H9 (cell line): ENCODE results near the gene CCT3. TPM values are rescaled to one million over a fixed set of nuclear protein-coding genes. Genes with fewer than 3 reads are reported as not detected.
A peak's percentile ranks its signal among the peaks of the same experiment; 100 is the strongest.
"Not testable (repeated sequence)": the region's sequence is repeated elsewhere in the genome, so short reads cannot be mapped to it uniquely, and the experiment has no call there.

ENCODE experiments used
- DNase-seq: peaks from one replicate; pipeline ENCODE4 v3.0.0-alpha.2; 2017
- H2AFZ ChIP-seq: one replicate; pipeline ENCODE4 v1.6.1; 2013; ENCODE audit warnings: mild to moderate bottlenecking, low read length, control low read depth, moderate library complexity
- H2AK5ac ChIP-seq: 2 replicates; pipeline ENCODE4 v1.6.1; 2013; ENCODE audit warnings: low read length, control low read depth, mixed read lengths; ENCODE audit not compliant: insufficient read length
- H2BK120ac ChIP-seq: one replicate; pipeline ENCODE4 v1.6.1; 2013; ENCODE audit warnings: low read depth, mild to moderate bottlenecking, low read length, control low read depth, inconsistent platforms; ENCODE audit not compliant: poor library complexity, severe bottlenecking
- H2BK12ac ChIP-seq: 2 replicates; pipeline ENCODE4 v1.6.1; 2013; ENCODE audit warnings: low read length, control low read depth, mixed read lengths, low read depth; ENCODE audit not compliant: insufficient read length
- H2BK15ac ChIP-seq: 2 replicates; pipeline ENCODE4 v1.6.1; 2013; ENCODE audit warnings: low read depth, low read length, control low read depth
- H2BK20ac ChIP-seq: one replicate; pipeline ENCODE4 v1.6.1; 2013; ENCODE audit warnings: low read depth, mild to moderate bottlenecking, low read length, control low read depth, inconsistent platforms; ENCODE audit not compliant: poor library complexity, severe bottlenecking
- H2BK5ac ChIP-seq: 2 replicates; pipeline ENCODE4 v1.6.1; 2013; ENCODE audit warnings: low read length, control low read depth, mixed read lengths; ENCODE audit not compliant: insufficient read length
- H3K14ac ChIP-seq: 2 replicates; pipeline ENCODE4 v1.6.1; 2013; ENCODE audit warnings: low read length, control low read depth; ENCODE audit not compliant: insufficient read depth
- H3K18ac ChIP-seq: 2 replicates; pipeline ENCODE4 v1.6.1; 2013; ENCODE audit warnings: low read depth, mild to moderate bottlenecking, mixed read lengths, low read length, control low read depth; ENCODE audit not compliant: insufficient read length
- H3K23ac ChIP-seq: 2 replicates; pipeline ENCODE4 v1.6.1; 2013; ENCODE audit warnings: low read length, control low read depth, mixed read lengths, low read depth; ENCODE audit not compliant: insufficient read length
- H3K23me2 ChIP-seq: 2 replicates; pipeline ENCODE4 v1.6.1; 2013; ENCODE audit warnings: low read depth, mild to moderate bottlenecking, mixed read lengths, low read length, control low read depth; ENCODE audit not compliant: insufficient read length, poor library complexity, severe bottlenecking
- H3K27ac ChIP-seq: 2 replicates; pipeline ENCODE4 v1.5.1; 2013; ENCODE audit warnings: low read length, control low read depth, mixed read lengths, low read depth; ENCODE audit not compliant: insufficient read length
- H3K27me3 ChIP-seq: 2 replicates; pipeline ENCODE4 v1.6.1; 2013; ENCODE audit warnings: low read length, control low read depth, inconsistent platforms; ENCODE audit not compliant: insufficient read depth
- H3K4ac ChIP-seq: 2 replicates; pipeline ENCODE4 v1.6.1; 2013; ENCODE audit warnings: low read depth, mild to moderate bottlenecking, control low read depth, inconsistent platforms, low read length, moderate library complexity
- H3K4me1 ChIP-seq: 2 replicates; pipeline ENCODE4 v1.6.1; 2013; ENCODE audit warnings: low read length, control low read depth, inconsistent platforms; ENCODE audit not compliant: insufficient read depth
- H3K4me2 ChIP-seq: 2 replicates; pipeline ENCODE4 v1.6.1; 2013; ENCODE audit warnings: low read length, control low read depth, mixed read lengths; ENCODE audit not compliant: insufficient read length, insufficient read depth
- H3K56ac ChIP-seq: 2 replicates; pipeline ENCODE4 v1.6.1; 2013; ENCODE audit warnings: low read depth, mild to moderate bottlenecking, mixed read lengths, low read length, control low read depth; ENCODE audit not compliant: insufficient read length
- H3K79me1 ChIP-seq: 2 replicates; pipeline ENCODE4 v1.6.1; 2013; ENCODE audit warnings: low read depth, mild to moderate bottlenecking, moderate library complexity, low read length, control low read depth, inconsistent platforms; ENCODE audit not compliant: insufficient read depth, poor library complexity, severe bottlenecking
- H3K79me2 ChIP-seq: 2 replicates; pipeline ENCODE4 v1.6.1; 2013; ENCODE audit warnings: low read length, control low read depth, inconsistent platforms; ENCODE audit not compliant: insufficient read depth
- H3K9ac ChIP-seq: 2 replicates; pipeline ENCODE4 v1.6.1; 2013; ENCODE audit warnings: low read length, control low read depth, mixed read lengths; ENCODE audit not compliant: insufficient read length; ENCODE audit errors: extremely low read depth
- H3K9me3 ChIP-seq: one replicate; pipeline ENCODE4 v1.6.1; 2013; ENCODE audit warnings: low read depth, low read length, inconsistent platforms; ENCODE audit not compliant: control insufficient read depth
- H3T11ph ChIP-seq: one replicate; pipeline ENCODE4 v1.6.1; 2013; ENCODE audit warnings: mild to moderate bottlenecking, low read length, control low read depth, inconsistent platforms
- H4K20me1 ChIP-seq: one replicate; pipeline ENCODE4 v1.6.1; 2013; ENCODE audit not compliant: control insufficient read depth, insufficient read length, insufficient read depth
- H4K5ac ChIP-seq: 2 replicates; pipeline ENCODE4 v1.6.1; 2013; ENCODE audit warnings: low read depth, mild to moderate bottlenecking, mixed read lengths, low read length, control low read depth; ENCODE audit not compliant: insufficient read length
- H4K8ac ChIP-seq: replicated peaks from 2 replicates; pipeline ENCODE4 v1.6.1; 2013; ENCODE audit warnings: low read length, control low read depth, mixed read lengths, low read depth; ENCODE audit not compliant: insufficient read length
- H4K91ac ChIP-seq: 2 replicates; pipeline ENCODE4 v1.6.1; 2013; ENCODE audit warnings: low read depth, mild to moderate bottlenecking, moderate library complexity, mixed read lengths, low read length, control low read depth; ENCODE audit not compliant: insufficient read length
- H3K27ac Mint-ChIP-seq, 3 experiments: 2 replicates in 2 of 3; 3 replicates in 1 of 3; pipeline ENCODE4 v1.8.0; 2020 to 2021; ENCODE audit warnings: mixed read lengths in 3 of 3, mild to moderate bottlenecking in 1 of 3, moderate library complexity in 1 of 3
- H3K27me3 Mint-ChIP-seq: 2 replicates; pipeline ENCODE4 v1.8.0; 2021; ENCODE audit warnings: low read depth, mild to moderate bottlenecking, moderate library complexity, mixed read lengths
- H3K36me3 Mint-ChIP-seq, 3 experiments: 2 replicates in 2 of 3; 3 replicates in 1 of 3; pipeline ENCODE4 v1.8.0; 2020 to 2021; ENCODE audit warnings: low read depth in 3 of 3, mixed read lengths in 3 of 3; ENCODE audit not compliant: insufficient read depth in 1 of 3
- H3K4me1 Mint-ChIP-seq, 2 experiments: 2 replicates each; pipeline ENCODE4 v1.8.0; 2020; ENCODE audit warnings: mixed read lengths in 2 of 2
- H3K4me3 Mint-ChIP-seq, 2 experiments: 2 replicates in 1 of 2; 3 replicates in 1 of 2; pipeline ENCODE4 v1.8.0; 2020 to 2021; ENCODE audit warnings: mild to moderate bottlenecking in 2 of 2, mixed read lengths in 2 of 2, moderate library complexity in 1 of 2
- H3K9me3 Mint-ChIP-seq, 2 experiments: 2 replicates in 1 of 2; 3 replicates in 1 of 2; pipeline ENCODE4 v1.8.0; 2020; ENCODE audit warnings: mild to moderate bottlenecking in 2 of 2, mixed read lengths in 2 of 2, moderate library complexity in 1 of 2
- CTCF ChIP-seq: fragments of 200-600 bp; sonication (generic); conservative IDR thresholded peaks from 3 replicates; pipeline ENCODE4 v1.8.0; 2021; ENCODE audit warnings: antibody characterized with exemption, mild to moderate bottlenecking
- WGBS: extraction: QIAGEN DNeasy Blood & Tissue Kit; methylation state at CpG from one replicate; pipeline ENCODE4 v1.1.7; 2013; ENCODE audit warnings: missing lambda C conversion rate, low lambda C conversion rate, mixed read lengths; ENCODE audit not compliant: insufficient read length; ENCODE audit errors: extremely low coverage; 5-methylcytosine and 5-hydroxymethylcytosine counted together
- total RNA-seq: library from RNA; stranded (reverse); gene quantifications from 2 replicates; pipeline ENCODE4 v1.2.1, GENCODE V29; 2021

The CCT3 gene
- total RNA-seq, 1 experiment from 2014 or later = 524 TPM

DNA sequence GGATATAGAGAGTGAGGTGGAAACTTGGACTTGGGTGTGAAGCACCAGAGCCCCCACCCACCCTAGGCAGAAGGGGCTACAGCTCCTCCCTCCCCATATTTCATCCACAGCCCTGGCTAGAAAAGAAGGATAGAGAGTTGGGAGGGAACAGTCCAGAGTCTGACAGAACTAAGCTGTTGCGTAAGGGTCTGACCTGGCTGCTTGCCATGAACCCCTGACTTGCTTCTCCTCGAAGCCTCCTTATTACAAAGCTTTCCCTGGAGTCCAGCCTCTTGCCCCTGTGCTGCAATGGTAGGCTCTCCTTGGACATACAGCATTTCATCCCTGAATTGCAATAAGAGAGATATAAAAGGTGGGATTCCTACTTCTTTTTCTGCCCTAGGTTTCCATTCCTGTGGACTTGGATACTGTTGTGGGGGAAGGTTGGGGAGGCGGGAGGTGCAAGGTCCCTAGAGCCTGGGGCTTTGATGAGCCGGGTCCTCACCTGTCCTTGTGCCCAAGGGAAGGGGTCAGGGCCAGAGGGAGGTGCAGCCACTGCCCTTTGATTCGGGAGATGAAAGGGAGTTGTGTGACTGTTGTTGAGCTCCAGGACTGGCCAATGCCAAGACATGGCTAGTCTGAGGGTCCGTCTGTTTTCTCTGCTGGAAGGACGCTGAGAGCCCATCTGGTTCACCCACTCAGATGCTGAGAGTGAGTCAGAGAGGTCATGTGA is 33.6 kb upstream of the CCT3 start:
- no peak overlapping the region for H3K23ac ChIP-seq

GRCh38 chr1:156369685-156370286 is 31.7 kb upstream of the CCT3 start:
- H3K4me1 ChIP-seq, H2BK20ac ChIP-seq, H3K79me1 ChIP-seq, H4K91ac ChIP-seq, DNase-seq, H3T11ph ChIP-seq, H3K27me3 ChIP-seq, H3K79me2 ChIP-seq, H4K8ac ChIP-seq, H3K23me2 ChIP-seq, H3K56ac ChIP-seq, H2BK15ac ChIP-seq, H3K4ac ChIP-seq, H3K36me3 Mint-ChIP-seq, H3K27ac Mint-ChIP-seq, H3K27ac ChIP-seq, H2BK120ac ChIP-seq, H2AFZ ChIP-seq, H3K18ac ChIP-seq, H4K20me1 ChIP-seq, H2AK5ac ChIP-seq, H3K9me3 Mint-ChIP-seq, H3K14ac ChIP-seq, H4K5ac ChIP-seq, H2BK12ac ChIP-seq, H3K9me3 ChIP-seq, H2BK5ac ChIP-seq, H3K23ac ChIP-seq: not testable (repeated sequence)
- Histone ChIP-seq H3K9ac (peak overlapping the region; percentile 9), H3K4me2 (peak overlapping the region; percentile 30)
- Mint-ChIP-seq H3K4me3 (peak overlapping the region; percentile 69 to 85), H3K4me1 (peaks cover 13 to 26% of the 10 kb centered on the region in 2 experiments), H3K27me3 (peaks cover 49% of the 10 kb centered on the region)
- WGBS = no CpG with 5 or more reads among the region's 10 CpGs

More for the DNA sequence above, 33.6 kb upstream of the CCT3 start:
- no peak overlapping the region for H3K18ac ChIP-seq
- H3K79me2 ChIP-seq = no peaks in the 10 kb centered on the region
- no peak overlapping the region for H3K27ac ChIP-seq
- no peak overlapping the region for H2BK120ac ChIP-seq
- H3T11ph ChIP-seq = no peak overlapping the region
- H3K27me3 ChIP-seq = no peaks in the 10 kb centered on the region; the same call in 1 of the 2 replicates
- Mint-ChIP-seq H3K27ac (no peak overlapping the region), H3K36me3 (no peaks in the 10 kb centered on the region; a peak in 1 of 7 replicates), H3K27me3 (peaks cover 48% of the 10 kb centered on the region), H3K4me3 (no peak overlapping the region), H3K9me3 (no peaks in the 10 kb centered on the region), H3K4me1 (peaks cover 9 to 22% of the 10 kb centered on the region in 2 experiments)
- no CpG with 5 or more reads among the region's 7 CpGs for WGBS
- H3K4ac ChIP-seq = no peak overlapping the region
- H2BK5ac ChIP-seq = no peak overlapping the region
- H4K91ac ChIP-seq = no peak overlapping the region
- H2BK12ac ChIP-seq = no peak overlapping the region
- no peak overlapping the region for H2BK20ac ChIP-seq
- H4K8ac ChIP-seq = no peak overlapping the region
- no peak for TF ChIP-seq CTCF
- H3K9me3 ChIP-seq = no peaks in the 10 kb centered on the region
- H3K23me2 ChIP-seq = peaks cover 4% of the 10 kb centered on the region
- H3K4me1 ChIP-seq = no peaks in the 10 kb centered on the region
- H3K56ac ChIP-seq = no peak overlapping the region
- no peaks in the 10 kb centered on the region for H3K79me1 ChIP-seq
- no peak overlapping the region for H4K5ac ChIP-seq
- H2BK15ac ChIP-seq = no peak overlapping the region
- H2AK5ac ChIP-seq = no peak overlapping the region
- H3K14ac ChIP-seq = no peak overlapping the region
- no peak overlapping the region for H2AFZ ChIP-seq
- H3K9ac ChIP-seq = no peak overlapping the region
- H4K20me1 ChIP-seq = no peaks in the 10 kb centered on the region
- DNase-seq = no peak
- no peak overlapping the region for H3K4me2 ChIP-seq
